Peyer's patch (tissue), 4 donors: Measurements from ENCODE around the gene PRR20G.

ENCODE experiments used
- CTCF ChIP-seq, 6 experiments: fragments of 450-650 bp in 4 of 6; fragments of 200-600 bp in 2 of 6; sonication (generic) in 1 of 6; IDR thresholded peaks; one replicate each; pipeline ENCODE4 v1.5.1; 2017 to 2019; ENCODE audit warnings: antibody characterized with exemption in 6 of 6, mild to moderate bottlenecking in 3 of 6, moderate library complexity in 1 of 6
- POLR2A ChIP-seq, 2 donors: fragments of 450-650 bp; IDR thresholded peaks; one replicate each; pipeline ENCODE4 v1.5.1; 2017; ENCODE audit warnings: antibody characterized with exemption in 2 of 2, mild to moderate bottlenecking in 2 of 2, moderate library complexity in 2 of 2

GRCh38 chr3:127234778-127235177 is 53.1 kb downstream of the PRR20G start:
- TF ChIP-seq POLR2A (IDR thresholded peaks at IDR 0.05) (no peak), CTCF (IDR thresholded peaks at IDR 0.05) (no peak)
